GM20000 (cell line): ENCODE results near the gene ANTXR1.

Experiments
- DNase-seq: peaks from one replicate; pipeline ENCODE4 v3.0.0; 2012; ENCODE audit warnings: low spot score
- TF ChIP-seq, protein P1 (sequence below): IDR thresholded peaks from 2 replicates; pipeline ENCODE4 v1.5.1; 2012; ENCODE audit warnings: mild to moderate bottlenecking, control low read depth; ENCODE audit errors: extremely low read depth, missing control alignments

Gene ANTXR1

DNA sequence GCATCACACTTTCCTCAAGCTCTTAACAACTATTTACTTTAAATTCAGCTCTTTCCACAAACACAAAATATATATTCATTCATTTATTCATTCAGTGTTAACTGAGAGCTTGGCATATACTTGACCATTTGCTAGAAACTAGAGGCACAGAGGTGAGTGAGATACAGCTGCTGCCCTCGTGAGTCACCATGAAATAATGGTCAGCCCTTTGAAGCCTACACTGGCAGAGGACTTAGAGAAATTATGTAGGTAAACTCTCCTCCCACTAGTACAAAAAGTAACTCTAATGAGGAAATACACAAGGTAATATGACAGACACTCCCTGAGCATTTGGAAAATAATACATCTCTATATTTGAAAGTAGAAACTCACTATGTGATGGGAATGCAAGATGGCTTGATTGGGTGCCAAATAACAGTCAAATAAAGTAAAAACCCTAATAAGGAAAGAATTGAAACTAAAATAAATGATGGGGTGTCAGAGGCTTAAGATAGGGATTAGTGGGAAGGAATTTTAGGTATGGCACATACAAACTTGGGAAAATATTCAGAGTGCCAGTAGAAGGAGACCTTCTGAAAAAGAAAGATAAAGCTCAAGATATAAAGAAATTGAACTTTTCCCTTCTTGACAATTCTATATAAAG lies 61.1 kb downstream of the ANTXR1 start:
- DNase-seq = no peak
- TF ChIP-seq, protein P1, sequence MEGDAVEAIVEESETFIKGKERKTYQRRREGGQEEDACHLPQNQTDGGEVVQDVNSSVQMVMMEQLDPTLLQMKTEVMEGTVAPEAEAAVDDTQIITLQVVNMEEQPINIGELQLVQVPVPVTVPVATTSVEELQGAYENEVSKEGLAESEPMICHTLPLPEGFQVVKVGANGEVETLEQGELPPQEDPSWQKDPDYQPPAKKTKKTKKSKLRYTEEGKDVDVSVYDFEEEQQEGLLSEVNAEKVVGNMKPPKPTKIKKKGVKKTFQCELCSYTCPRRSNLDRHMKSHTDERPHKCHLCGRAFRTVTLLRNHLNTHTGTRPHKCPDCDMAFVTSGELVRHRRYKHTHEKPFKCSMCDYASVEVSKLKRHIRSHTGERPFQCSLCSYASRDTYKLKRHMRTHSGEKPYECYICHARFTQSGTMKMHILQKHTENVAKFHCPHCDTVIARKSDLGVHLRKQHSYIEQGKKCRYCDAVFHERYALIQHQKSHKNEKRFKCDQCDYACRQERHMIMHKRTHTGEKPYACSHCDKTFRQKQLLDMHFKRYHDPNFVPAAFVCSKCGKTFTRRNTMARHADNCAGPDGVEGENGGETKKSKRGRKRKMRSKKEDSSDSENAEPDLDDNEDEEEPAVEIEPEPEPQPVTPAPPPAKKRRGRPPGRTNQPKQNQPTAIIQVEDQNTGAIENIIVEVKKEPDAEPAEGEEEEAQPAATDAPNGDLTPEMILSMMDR = no peak

DNA sequence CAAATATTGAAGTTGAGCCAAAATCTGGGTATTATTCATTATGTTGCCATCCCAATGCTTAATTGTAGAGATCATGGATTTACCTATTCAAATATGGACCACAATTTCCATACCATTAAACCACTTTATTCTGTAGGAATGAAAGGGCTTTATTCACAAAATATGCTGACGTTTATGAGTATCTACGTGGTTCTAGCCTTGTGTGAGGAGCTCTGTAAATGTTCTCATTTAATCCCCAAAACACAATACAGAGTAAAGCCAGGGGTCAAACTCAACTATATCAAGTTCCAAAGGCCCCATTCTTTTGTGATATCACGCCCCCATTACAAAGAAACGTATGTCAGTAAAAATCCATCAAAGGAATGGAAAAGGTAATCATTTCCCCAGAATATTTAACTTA lies 61.9 kb downstream of the ANTXR1 start:
- no peak for DNase-seq
- TF ChIP-seq, protein P1 = no peak

DNA sequence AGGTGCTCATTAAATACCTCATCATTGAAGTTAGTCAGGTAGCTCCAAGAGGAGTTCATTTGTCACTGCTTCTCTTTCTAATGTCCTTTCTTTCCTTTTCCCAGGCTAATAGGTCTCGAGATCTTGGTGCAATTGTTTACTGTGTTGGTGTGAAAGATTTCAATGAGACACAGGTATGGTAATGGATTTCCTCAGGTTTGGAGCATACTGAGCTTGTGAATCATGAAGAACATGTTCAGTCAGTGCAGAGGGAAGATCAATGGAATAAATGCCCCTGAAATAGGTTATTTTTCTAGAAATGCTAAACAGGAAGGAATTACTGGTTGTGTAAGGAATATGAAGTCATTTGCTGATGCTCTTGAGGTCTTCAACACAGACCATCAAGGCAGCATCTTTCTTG lies 62.5 kb downstream of the ANTXR1 start:
- no peak for DNase-seq
- TF ChIP-seq, protein P1 = no peak

DNA sequence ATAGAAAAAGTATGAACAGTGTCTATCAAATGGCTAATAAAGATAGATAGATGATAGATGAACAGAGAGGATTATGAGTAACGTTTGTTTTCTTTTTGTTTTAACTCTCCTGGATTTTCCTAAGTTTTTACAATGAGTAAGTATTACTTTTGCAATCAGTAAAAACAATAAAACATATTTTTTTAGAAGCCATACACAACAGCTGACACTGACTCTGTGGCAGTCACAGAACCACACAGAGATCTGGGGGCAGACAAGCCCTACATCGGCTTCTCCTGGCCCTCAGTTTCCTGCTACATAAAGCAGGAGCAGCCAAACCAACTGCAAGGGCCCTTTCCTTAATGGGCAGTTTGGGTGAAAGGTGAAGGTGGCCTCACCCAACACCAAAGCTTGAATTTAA lies 63.6 kb downstream of the ANTXR1 start:
- TF ChIP-seq, protein P1 = no peak
- no peak for DNase-seq

DNA sequence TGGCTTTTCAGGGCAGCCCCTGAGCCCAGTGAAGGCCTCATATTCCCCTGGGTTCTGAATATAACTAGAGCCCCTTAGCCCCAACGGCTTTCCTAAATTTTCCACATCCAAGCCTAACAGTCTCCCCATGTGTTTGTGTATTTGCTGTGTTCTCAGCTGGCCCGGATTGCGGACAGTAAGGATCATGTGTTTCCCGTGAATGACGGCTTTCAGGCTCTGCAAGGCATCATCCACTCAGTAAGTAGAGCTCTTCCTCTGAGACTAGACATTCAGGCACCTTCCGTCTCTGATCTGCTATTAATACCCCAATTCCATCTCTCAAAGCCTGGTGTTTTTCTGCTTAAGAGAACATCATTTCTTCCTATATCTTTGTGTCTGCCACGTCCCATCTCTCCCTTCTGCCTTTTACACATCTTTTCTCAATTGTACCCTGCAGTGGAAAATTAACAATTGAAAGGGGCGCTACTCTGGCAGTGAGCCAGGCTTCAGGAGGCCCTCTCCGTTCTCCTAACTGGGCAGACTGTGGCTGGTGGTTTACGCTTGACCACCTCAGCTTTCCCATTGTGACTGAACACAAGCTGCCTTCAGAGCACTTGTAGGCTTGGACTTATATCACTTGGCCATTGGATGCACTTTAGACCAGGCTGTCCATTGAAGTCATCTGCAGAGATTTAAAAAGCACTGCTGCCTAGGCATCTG lies 64.4 kb downstream of the ANTXR1 start:
- no peak for DNase-seq
- TF ChIP-seq, protein P1 = no peak

DNA sequence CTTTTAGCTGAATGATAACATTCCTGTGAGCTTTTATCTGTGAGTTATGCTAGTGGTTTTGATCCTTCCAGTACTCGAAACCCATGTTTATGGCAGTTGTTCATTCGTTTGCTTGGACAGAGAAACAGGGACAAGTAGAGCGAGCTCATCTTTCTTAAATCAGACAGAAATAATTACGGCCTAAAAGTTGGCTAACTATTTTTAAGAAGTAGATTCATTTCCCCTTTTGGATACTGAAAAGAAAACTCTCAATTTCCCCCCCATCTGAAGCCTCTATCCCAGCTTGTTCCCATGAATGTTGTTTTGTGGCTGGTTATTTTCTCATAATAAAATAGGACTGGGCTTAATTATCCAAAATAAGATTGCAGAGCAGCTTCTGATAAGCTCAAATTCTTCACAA lies 67.1 kb downstream of the ANTXR1 start:
- TF ChIP-seq, protein P1 = no peak
- no peak for DNase-seq

DNA sequence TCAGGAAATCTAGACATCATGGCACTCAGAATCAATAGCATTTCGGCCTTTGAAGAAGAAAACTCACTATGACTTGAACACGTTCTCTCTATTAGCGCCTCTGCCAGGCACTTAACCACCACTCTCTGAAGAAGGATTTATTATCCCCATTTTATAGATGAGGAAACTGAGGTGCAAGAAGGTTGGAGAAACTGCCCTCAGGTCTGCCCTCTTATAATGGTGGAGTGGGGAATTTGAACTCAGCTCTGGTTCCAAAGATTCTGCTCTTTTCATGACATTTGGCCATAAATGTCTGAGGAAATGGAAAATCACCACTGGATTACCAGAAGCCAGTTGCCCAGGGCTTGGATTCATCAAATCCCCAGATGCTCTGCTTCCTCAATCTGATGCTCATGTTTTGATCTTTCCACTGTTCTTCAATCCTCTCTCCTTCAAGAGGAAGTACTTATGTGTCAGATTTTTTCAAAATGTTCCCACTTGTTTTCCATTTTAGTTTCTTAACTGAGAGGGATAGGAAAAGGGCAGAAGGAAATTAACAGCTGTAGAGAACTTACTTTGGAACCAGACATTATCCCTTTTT lies 68.1 kb downstream of the ANTXR1 start:
- TF ChIP-seq, protein P1 = no peak
- DNase-seq = no peak
